ENCODE measurements around the gene PAWR.

Gene PAWR

GRCh38 chr12:79553863-79554574 is 136.7 kb downstream of the PAWR start:
- Histone ChIP-seq H3K27ac (ENCODE audit: low read depth, low read length) (no peak overlapping the region), H3K4me1 (ENCODE audit: control insufficient read depth, low read length) (no peaks in the 10 kb centered on the region), H3K4me3 (ENCODE audit: low read length) (no peak overlapping the region)

GRCh38 chr12:79552192-79552591 is 138.6 kb downstream of the PAWR start:
- Histone ChIP-seq H3K9me3 (ENCODE audit: control insufficient read depth, insufficient read depth, low read length) (no peaks in the 10 kb centered on the region), H4K20me1 (ENCODE audit: control insufficient read depth, insufficient read depth, low read depth, low read length) (peaks cover 4% of the 10 kb centered on the region; the same call in 1 of the 2 replicates), H3K4me3 (ENCODE audit: low read length) (no peak overlapping the region), H3K4me1 (ENCODE audit: control insufficient read depth, low read length) (peaks cover 5% of the 10 kb centered on the region; the same call in 1 of the 2 replicates), H3K27me3 (ENCODE audit: control insufficient read depth, low read length) (no peaks in the 10 kb centered on the region), H3K4me2 (ENCODE audit: low read length) (no peak overlapping the region), H3K27ac (ENCODE audit: low read depth, low read length) (no peak overlapping the region), H3K9me2 (replicated peaks; ENCODE audit: control insufficient read depth, low read length) (no peaks in the 10 kb centered on the region), H3F3A (ENCODE audit: control insufficient read depth, insufficient read depth) (no peaks in the 10 kb centered on the region), H3K36me3 (ENCODE audit: control insufficient read depth, low read length) (peaks cover 29% of the 10 kb centered on the region), H3K79me2 (ENCODE audit: control insufficient read depth, low read length) (no peaks in the 10 kb centered on the region)
- TF ChIP-seq CTCF (IDR thresholded peaks at IDR 0.05; ENCODE audit: low read depth, low read length, poor library complexity, severe bottlenecking) = no peak
- no peak for TF ChIP-seq EZH2phosphoT487 (IDR thresholded peaks at IDR 0.05; ENCODE audit: borderline replicate concordance, low read length)

More at GRCh38 chr12:79553863-79554574, 136.7 kb downstream of the PAWR start:
- Histone ChIP-seq H3K4me2 (ENCODE audit: low read length) (no peak overlapping the region), H3K36me3 (ENCODE audit: control insufficient read depth, low read length) (peaks cover 32% of the 10 kb centered on the region), H4K20me1 (ENCODE audit: control insufficient read depth, insufficient read depth, low read depth, low read length) (no peaks in the 10 kb centered on the region), H3K27me3 (ENCODE audit: control insufficient read depth, low read length) (no peaks in the 10 kb centered on the region), H3K79me2 (ENCODE audit: control insufficient read depth, low read length) (no peaks in the 10 kb centered on the region), H3K9me2 (replicated peaks; ENCODE audit: control insufficient read depth, low read length) (no peaks in the 10 kb centered on the region), H3F3A (ENCODE audit: control insufficient read depth, insufficient read depth) (no peaks in the 10 kb centered on the region; the same call in 1 of the 2 replicates), H3K9me3 (ENCODE audit: control insufficient read depth, insufficient read depth, low read length) (no peaks in the 10 kb centered on the region)
- TF ChIP-seq CTCF (IDR thresholded peaks at IDR 0.05; ENCODE audit: low read depth, low read length, poor library complexity, severe bottlenecking) (no peak), EZH2phosphoT487 (IDR thresholded peaks at IDR 0.05; ENCODE audit: borderline replicate concordance, low read length) (no peak)

DNA sequence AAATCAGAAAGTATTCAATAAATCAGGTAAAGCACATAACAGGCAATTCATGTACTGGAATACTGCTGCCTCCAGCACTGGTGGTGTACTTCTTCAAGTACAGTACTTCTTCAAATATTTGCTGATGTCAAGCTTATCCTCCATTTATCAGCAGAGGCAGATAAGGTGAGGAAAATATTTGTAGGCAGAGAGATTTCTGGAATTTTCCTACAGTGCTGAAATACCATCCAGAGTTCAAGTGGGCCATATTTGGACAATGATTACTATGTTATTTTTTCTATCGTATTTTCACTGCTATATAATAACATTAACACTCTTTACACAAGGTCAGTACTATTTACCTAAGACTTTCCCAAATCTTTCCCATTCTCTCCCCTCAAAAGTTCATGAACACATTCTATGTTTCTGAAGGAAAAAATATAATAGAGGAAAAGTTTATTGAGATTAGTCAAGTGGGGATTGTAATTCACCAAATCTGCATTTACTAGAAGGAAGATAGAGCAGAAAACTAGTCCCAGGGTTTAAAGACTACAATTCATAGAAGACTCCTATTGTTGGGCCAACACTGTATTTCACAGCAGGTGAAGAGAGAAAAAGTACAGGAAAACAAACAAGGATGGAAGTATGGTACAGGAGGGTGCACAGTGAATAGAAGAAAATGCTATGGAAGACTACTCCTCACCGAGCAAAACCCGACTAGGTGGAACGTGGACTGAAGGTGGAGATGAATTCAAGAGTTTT is 141.1 kb downstream of the PAWR start:
- H3K27me3 ChIP-seq (ENCODE audit: control insufficient read depth, low read length) = no peaks in the 10 kb centered on the region
- H3F3A ChIP-seq (ENCODE audit: control insufficient read depth, insufficient read depth) = no peaks in the 10 kb centered on the region
- no peak for TF ChIP-seq CTCF (IDR thresholded peaks at IDR 0.05; ENCODE audit: low read depth, low read length, poor library complexity, severe bottlenecking)
- TF ChIP-seq EZH2phosphoT487 (IDR thresholded peaks at IDR 0.05; ENCODE audit: borderline replicate concordance, low read length) = no peak
- H3K36me3 ChIP-seq (ENCODE audit: control insufficient read depth, low read length) = peaks cover 19% of the 10 kb centered on the region
- H3K27ac ChIP-seq (ENCODE audit: low read depth, low read length) = no peak overlapping the region
- peaks cover 5% of the 10 kb centered on the region; the same call in 1 of the 2 replicates for H3K4me1 ChIP-seq (ENCODE audit: control insufficient read depth, low read length)
- H3K9me2 ChIP-seq (replicated peaks; ENCODE audit: control insufficient read depth, low read length) = no peaks in the 10 kb centered on the region
- H3K9me3 ChIP-seq (ENCODE audit: control insufficient read depth, insufficient read depth, low read length) = no peaks in the 10 kb centered on the region
- H3K79me2 ChIP-seq (ENCODE audit: control insufficient read depth, low read length) = no peaks in the 10 kb centered on the region
- H4K20me1 ChIP-seq (ENCODE audit: control insufficient read depth, insufficient read depth, low read depth, low read length) = peaks cover 4% of the 10 kb centered on the region; the same call in 1 of the 2 replicates
- H3K4me3 ChIP-seq (ENCODE audit: low read length) = no peak overlapping the region
- H3K4me2 ChIP-seq (ENCODE audit: low read length) = no peak overlapping the region

Measured in DOHH2 (cell line).